GM12878 (cell line): ENCODE data around the gene SPDYC. TPM values are rescaled to one million over a fixed set of nuclear protein-coding genes. Genes with fewer than 3 reads are reported as not detected.
A peak's percentile ranks its signal among the peaks of the same experiment; 100 is the strongest.

Experiments
- ATAC-seq: fragments of 200-7000 bp; cut with Tn5 transposase; 3 replicates; pipeline ENCODE4 v1.9.1; 2020; ENCODE audit warnings: mild to moderate bottlenecking, moderate library complexity
- BruUV-seq: library from RNA; stranded (reverse); fragments of 400-500 nt; replicated peaks from 2 replicates; lab custom pipeline; 2021; lab: Mats Ljungman, UMichigan
- CTCF ChIA-PET: fragments of 300-600 bp; sonication (Branson Sonifier 250); formaldehyde crosslinking; extraction: SDS; loops from one replicate; lab custom pipeline; 2021; ENCODE audit warnings: inconsistent platforms; lab: Yijun Ruan, JAX
- POLR2A ChIA-PET: fragments of 350-600 bp; formaldehyde crosslinking; extraction: SDS; loops from one replicate; lab custom pipeline; 2021; ENCODE audit warnings: inconsistent platforms; lab: Charles Lee
- RAD21 ChIA-PET: fragments of 300-600 bp; sonication (Branson Sonifier 250); formaldehyde crosslinking; loops from one replicate; lab custom pipeline; 2023; ENCODE audit warnings: antibody characterized with exemption; ENCODE audit not compliant: unreplicated experiment; lab: Charles Lee
- SMC1A ChIA-PET: fragments of 300-600 bp; sonication (Branson Sonifier 250); formaldehyde crosslinking; loops from one replicate; lab custom pipeline; 2023; ENCODE audit not compliant: unreplicated experiment, uncharacterized antibody; lab: Charles Lee
- DNase-seq: peaks from one replicate; pipeline ENCODE4 v3.0.0-alpha.2; 2011; ENCODE audit warnings: low read depth, low spot score
- FAIRE-seq: peaks from 3 replicates; lab custom pipeline; 2011; peaks lifted over from hg19 to GRCh38; lab: Jason Lieb, UNC
- H2AFZ ChIP-seq: 2 replicates; pipeline ENCODE4 v1.6.0; 2011; ENCODE audit warnings: low read depth, low read length, control low read depth; ENCODE audit not compliant: control insufficient read depth
- H3K27ac ChIP-seq: 2 replicates; pipeline ENCODE4 v1.5.1; 2011; ENCODE audit warnings: control low read depth; ENCODE audit not compliant: control insufficient read depth, insufficient read depth
- H3K27me3 ChIP-seq, 2 experiments: replicated peaks in 1 of 2; 2 replicates each; pipeline versions ENCODE4 v1.6.0 to v1.6.1; 2011; ENCODE audit warnings: low read length in 1 of 2; ENCODE audit not compliant: control insufficient read depth in 2 of 2, insufficient read depth in 2 of 2
- H3K36me3 ChIP-seq, 2 experiments: 2 replicates each; pipeline ENCODE4 v1.5.1; 2011; ENCODE audit warnings: low read length in 1 of 2; ENCODE audit not compliant: control insufficient read depth in 2 of 2, insufficient read depth in 2 of 2
- H3K4me1 ChIP-seq: 2 replicates; pipeline ENCODE4 v1.6.1; 2011; ENCODE audit warnings: mild to moderate bottlenecking, low read length, moderate library complexity, mixed read lengths; ENCODE audit not compliant: control insufficient read depth, insufficient read depth
- H3K4me2 ChIP-seq: 2 replicates; pipeline ENCODE4 v1.6.0; 2011; ENCODE audit warnings: control low read depth; ENCODE audit not compliant: control insufficient read depth, insufficient read depth
- H3K4me3 ChIP-seq: fragments of 200-600 bp; sonication (generic); 2 replicates; pipeline ENCODE4 v1.5.1; 2016
- H3K79me2 ChIP-seq: 2 replicates; pipeline ENCODE4 v1.6.0; 2011; ENCODE audit warnings: low read length; ENCODE audit not compliant: control insufficient read depth, insufficient read depth
- H3K9ac ChIP-seq: 2 replicates; pipeline ENCODE4 v1.8.0; 2011; ENCODE audit warnings: low read length, control low read depth, mixed read lengths; ENCODE audit not compliant: control insufficient read depth, insufficient read depth
- H3K9me3 ChIP-seq: replicated peaks from 3 replicates; pipeline ENCODE4 v1.5.1; 2011; ENCODE audit warnings: mild to moderate bottlenecking, low read length; ENCODE audit not compliant: control insufficient read depth, insufficient read depth
- H4K20me1 ChIP-seq: 2 replicates; pipeline ENCODE4 v1.6.0; 2011; ENCODE audit not compliant: control insufficient read depth, insufficient read depth
- BACH1 ChIP-seq: fragments of 450-650 bp; IDR thresholded peaks from 2 replicates; pipeline ENCODE4 v1.6.1; 2017; ENCODE audit warnings: mild to moderate bottlenecking, borderline replicate concordance
- ESRRA ChIP-seq: IDR thresholded peaks from 2 replicates; pipeline ENCODE4 v1.6.1; 2012; ENCODE audit warnings: mild to moderate bottlenecking, low read length, improper control_type of control experiment
- NR2C2 ChIP-seq: IDR thresholded peaks from 2 replicates; pipeline ENCODE4 v1.6.1; 2011; ENCODE audit warnings: borderline replicate concordance, low read depth; ENCODE audit not compliant: control insufficient read depth, insufficient read length
- POLR2A ChIP-seq: IDR thresholded peaks from 2 replicates; pipeline ENCODE4 v1.6.1; 2011; ENCODE audit warnings: low read depth, mild to moderate bottlenecking, low read length
- SMC3 ChIP-seq: IDR thresholded peaks from 2 replicates; pipeline ENCODE4 v1.6.1; 2011; ENCODE audit warnings: low read length, improper control_type of control experiment, borderline replicate concordance
- TCF7 ChIP-seq: IDR thresholded peaks from 2 replicates; pipeline ENCODE4 v1.6.1; 2014; ENCODE audit warnings: antibody characterized with exemption, borderline replicate concordance
- ZNF687 ChIP-seq: fragments of 450-650 bp; IDR thresholded peaks from 2 replicates; pipeline ENCODE4 v1.6.1; 2017; ENCODE audit warnings: mild to moderate bottlenecking, moderate library complexity
- WGBS: methylation state at CpG from one replicate; pipeline ENCODE4 v1.1.6; 2016; ENCODE audit warnings: low lambda C conversion rate; ENCODE audit not compliant: insufficient replicate concordance, insufficient coverage; ENCODE audit errors: missing lambda C conversion rate; 5-methylcytosine and 5-hydroxymethylcytosine counted together
- in situ Hi-C: fragments of 300-500 bp; cut with MboI; formaldehyde crosslinking; loops from 9 replicates; pipeline ENCODE4 v1.14.3; 2018; ENCODE audit warnings: mixed read lengths
- intact Hi-C: fragments of 100-400 bp; cut with micrococcal nuclease; formaldehyde crosslinking; loops from one replicate; pipeline ENCODE4 v1.14.2; 2022; ENCODE audit not compliant: unreplicated experiment
- polyA plus RNA-seq, 11 experiments: library from polyadenylated mRNA; depleted of rRNA in 4 of 11; unstranded in 6 of 11; stranded (reverse) in 5 of 11; fragments of >200 nt; fragmentation: Nextera tagmentation in 4 of 11; fragmentation: Illumina TruSeq in 1 of 11; extraction: Ambion mirVana in 4 of 11; extraction: Trizol in 1 of 11; gene quantifications; 1 replicate in 1 of 11; 2 replicates in 10 of 11; pipeline versions ENCODE4 v1.2.1 to v1.2.3, GENCODE V29; 2011 to 2016; ENCODE audit warnings: inconsistent platforms in 2 of 11, missing spikeins in 2 of 11, low read depth in 1 of 11
- total RNA-seq, 4 experiments: library from RNA; depleted of rRNA in 3 of 4; stranded (reverse); fragments of >200 nt in 3 of 4; fragmentation: Illumina TruSeq in 1 of 4; extraction: Trizol in 1 of 4; gene quantifications; 2 replicates each; pipeline versions ENCODE4 v1.2.1 to v1.2.3, GENCODE V29; 2013 to 2021
- TF ChIP-seq, protein P1 (sequence below): fragments of 450-650 bp; IDR thresholded peaks from 2 replicates; pipeline ENCODE4 v1.6.1; 2018; ENCODE audit warnings: mild to moderate bottlenecking, low read depth, moderate library complexity; ENCODE audit not compliant: partially characterized antibody

Gene SPDYC
- total and polyA plus RNA-seq, 10 of the 15 experiments (the other 5 are each of a cell fraction or from before 2014, with no cell fraction given), result not detected

DNA sequence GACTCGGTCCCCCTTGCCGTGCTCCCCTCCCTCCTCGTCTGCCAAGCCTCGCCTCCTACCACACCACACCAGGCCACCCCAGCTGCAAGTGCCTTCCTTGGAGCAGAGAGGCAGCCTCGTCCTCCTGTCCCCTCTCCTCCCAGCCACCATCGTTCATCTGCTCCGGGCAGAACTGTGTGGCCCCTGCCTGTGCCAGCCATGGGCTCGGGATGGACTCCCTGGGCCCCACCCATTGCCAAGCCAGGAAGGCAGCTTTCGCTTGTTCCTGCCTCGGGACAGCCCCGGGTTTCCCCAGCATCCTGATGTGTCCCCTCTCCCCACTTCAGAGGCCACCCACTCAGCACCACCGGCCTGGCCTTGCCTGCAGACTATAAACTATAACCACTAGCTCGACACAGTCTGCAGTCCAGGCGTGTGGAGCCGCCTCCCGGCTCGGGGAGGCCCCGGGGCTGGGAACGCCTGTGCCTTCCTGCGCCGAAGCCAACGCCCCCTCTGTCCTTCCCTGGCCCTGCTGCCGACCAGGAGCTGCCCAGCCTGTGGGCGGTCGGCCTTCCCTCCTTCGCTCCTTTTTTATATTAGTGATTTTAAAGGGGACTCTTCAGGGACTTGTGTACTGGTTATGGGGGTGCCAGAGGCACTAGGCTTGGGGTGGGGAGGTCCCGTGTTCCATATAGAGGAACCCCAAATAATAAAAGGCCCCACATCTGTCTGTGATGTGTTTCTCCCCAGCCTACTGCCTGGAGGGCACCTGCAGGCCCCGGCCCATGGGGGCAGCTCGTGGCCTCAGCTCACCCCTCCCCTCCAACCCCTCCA, 41.5 kb downstream of the SPDYC start:
- DNase-seq (no peak), FAIRE-seq (no peak), ATAC-seq (no peak)
- TSS peak; percentile 80 for BruUV-seq
- H3K27me3 ChIP-seq, result no peaks in the 10 kb centered on the region
- no peak overlapping the region for H3K4me2 ChIP-seq
- no peaks in the 10 kb centered on the region for H3K9me3 ChIP-seq
- no peak overlapping the region for H3K9ac ChIP-seq
- ChIA-PET CTCF (interaction anchor here (1.2 kb wide), 1 partner anchor 15 kb away, joined by 4 read pairs; no protein-coding TSS in a partner anchor), SMC1A (no interaction called here), RAD21 (no interaction called here), POLR2A (interaction anchor here (0.6 to 0.7 kb wide), 2 partner anchors 517 to 561 kb away, joined by 3 read pairs; no protein-coding TSS in a partner anchor)
- H3K4me1 ChIP-seq, result peaks cover 7% of the 10 kb centered on the region
- no peak overlapping the region for H2AFZ ChIP-seq
- in situ Hi-C loops (no loop called here), intact Hi-C loops (no loop called here)
- TF ChIP-seq ZNF687 (no peak), POLR2A (peak; percentile 25; the same call in 1 of the 2 replicates), SMC3 (no peak), NR2C2 (no peak), BACH1 (no peak), ESRRA (no peak), TCF7 (no peak)
- TF ChIP-seq, protein P1, sequence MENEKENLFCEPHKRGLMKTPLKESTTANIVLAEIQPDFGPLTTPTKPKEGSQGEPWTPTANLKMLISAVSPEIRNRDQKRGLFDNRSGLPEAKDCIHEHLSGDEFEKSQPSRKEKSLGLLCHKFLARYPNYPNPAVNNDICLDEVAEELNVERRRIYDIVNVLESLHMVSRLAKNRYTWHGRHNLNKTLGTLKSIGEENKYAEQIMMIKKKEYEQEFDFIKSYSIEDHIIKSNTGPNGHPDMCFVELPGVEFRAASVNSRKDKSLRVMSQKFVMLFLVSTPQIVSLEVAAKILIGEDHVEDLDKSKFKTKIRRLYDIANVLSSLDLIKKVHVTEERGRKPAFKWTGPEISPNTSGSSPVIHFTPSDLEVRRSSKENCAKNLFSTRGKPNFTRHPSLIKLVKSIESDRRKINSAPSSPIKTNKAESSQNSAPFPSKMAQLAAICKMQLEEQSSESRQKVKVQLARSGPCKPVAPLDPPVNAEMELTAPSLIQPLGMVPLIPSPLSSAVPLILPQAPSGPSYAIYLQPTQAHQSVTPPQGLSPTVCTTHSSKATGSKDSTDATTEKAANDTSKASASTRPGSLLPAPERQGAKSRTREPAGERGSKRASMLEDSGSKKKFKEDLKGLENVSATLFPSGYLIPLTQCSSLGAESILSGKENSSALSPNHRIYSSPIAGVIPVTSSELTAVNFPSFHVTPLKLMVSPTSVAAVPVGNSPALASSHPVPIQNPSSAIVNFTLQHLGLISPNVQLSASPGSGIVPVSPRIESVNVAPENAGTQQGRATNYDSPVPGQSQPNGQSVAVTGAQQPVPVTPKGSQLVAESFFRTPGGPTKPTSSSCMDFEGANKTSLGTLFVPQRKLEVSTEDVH, result no peak
- no peak overlapping the region for H3K27ac ChIP-seq
- no peaks in the 10 kb centered on the region for H3K79me2 ChIP-seq
- no peaks in the 10 kb centered on the region for H4K20me1 ChIP-seq
- WGBS, result 89% methylated on average over 28 of the region's 29 CpGs
- H3K4me3 ChIP-seq, result no peak overlapping the region
- H3K36me3 ChIP-seq, result peaks cover 0 to 11% of the 10 kb centered on the region in 2 experiments; a peak in 2 of 4 replicates
